ENCODE results near the gene CCDC91.

The CCDC91 gene

GRCh38 chr12:28512406-28512805 lies 322.1 kb downstream of the CCDC91 start:
- TF ChIP-seq, protein P1, sequence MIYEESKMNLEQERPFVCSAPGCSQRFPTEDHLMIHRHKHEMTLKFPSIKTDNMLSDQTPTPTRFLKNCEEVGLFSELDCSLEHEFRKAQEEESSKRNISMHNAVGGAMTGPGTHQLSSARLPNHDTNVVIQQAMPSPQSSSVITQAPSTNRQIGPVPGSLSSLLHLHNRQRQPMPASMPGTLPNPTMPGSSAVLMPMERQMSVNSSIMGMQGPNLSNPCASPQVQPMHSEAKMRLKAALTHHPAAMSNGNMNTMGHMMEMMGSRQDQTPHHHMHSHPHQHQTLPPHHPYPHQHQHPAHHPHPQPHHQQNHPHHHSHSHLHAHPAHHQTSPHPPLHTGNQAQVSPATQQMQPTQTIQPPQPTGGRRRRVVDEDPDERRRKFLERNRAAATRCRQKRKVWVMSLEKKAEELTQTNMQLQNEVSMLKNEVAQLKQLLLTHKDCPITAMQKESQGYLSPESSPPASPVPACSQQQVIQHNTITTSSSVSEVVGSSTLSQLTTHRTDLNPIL (CRISPR knock-in tag; IDR thresholded peaks at IDR 0.05; ENCODE audit: low read depth), result no peak
- no peak for TF ChIP-seq CSDC2 (CRISPR knock-in tag; IDR thresholded peaks at IDR 0.05)
- no peak for TF ChIP-seq ESRRG (CRISPR knock-in tag; IDR thresholded peaks at IDR 0.05)
- no peak for TF ChIP-seq BACH2 (CRISPR knock-in tag; IDR thresholded peaks at IDR 0.05; ENCODE audit: borderline replicate concordance)
- no peak for TF ChIP-seq ZNF8 (CRISPR knock-in tag; IDR thresholded peaks at IDR 0.05)
- TF ChIP-seq OSR1 (CRISPR knock-in tag; IDR thresholded peaks at IDR 0.05), result no peak
- no peak for TF ChIP-seq CSRNP3 (CRISPR knock-in tag; IDR thresholded peaks at IDR 0.05)
- TF ChIP-seq ZFP3 (CRISPR knock-in tag; IDR thresholded peaks at IDR 0.05), result no peak
- TF ChIP-seq ZNF565 (CRISPR knock-in tag; conservative IDR thresholded peaks at IDR 0.05; ENCODE audit: low read depth), result no peak
- no peak for TF ChIP-seq PPARA (CRISPR knock-in tag; IDR thresholded peaks at IDR 0.05; ENCODE audit: borderline replicate concordance)
- TF ChIP-seq POU6F1 (CRISPR knock-in tag; IDR thresholded peaks at IDR 0.05; ENCODE audit: borderline replicate concordance, low read depth), result no peak
- TF ChIP-seq, protein P2, sequence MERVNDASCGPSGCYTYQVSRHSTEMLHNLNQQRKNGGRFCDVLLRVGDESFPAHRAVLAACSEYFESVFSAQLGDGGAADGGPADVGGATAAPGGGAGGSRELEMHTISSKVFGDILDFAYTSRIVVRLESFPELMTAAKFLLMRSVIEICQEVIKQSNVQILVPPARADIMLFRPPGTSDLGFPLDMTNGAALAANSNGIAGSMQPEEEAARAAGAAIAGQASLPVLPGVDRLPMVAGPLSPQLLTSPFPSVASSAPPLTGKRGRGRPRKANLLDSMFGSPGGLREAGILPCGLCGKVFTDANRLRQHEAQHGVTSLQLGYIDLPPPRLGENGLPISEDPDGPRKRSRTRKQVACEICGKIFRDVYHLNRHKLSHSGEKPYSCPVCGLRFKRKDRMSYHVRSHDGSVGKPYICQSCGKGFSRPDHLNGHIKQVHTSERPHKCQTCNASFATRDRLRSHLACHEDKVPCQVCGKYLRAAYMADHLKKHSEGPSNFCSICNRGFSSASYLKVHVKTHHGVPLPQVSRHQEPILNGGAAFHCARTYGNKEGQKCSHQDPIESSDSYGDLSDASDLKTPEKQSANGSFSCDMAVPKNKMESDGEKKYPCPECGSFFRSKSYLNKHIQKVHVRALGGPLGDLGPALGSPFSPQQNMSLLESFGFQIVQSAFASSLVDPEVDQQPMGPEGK (CRISPR knock-in tag; IDR thresholded peaks at IDR 0.05; ENCODE audit: borderline replicate concordance), result no peak
- TF ChIP-seq ZC3H10 (CRISPR knock-in tag; IDR thresholded peaks at IDR 0.05), result no peak
- TF ChIP-seq TOX (CRISPR knock-in tag; IDR thresholded peaks at IDR 0.05; ENCODE audit: borderline replicate concordance), result no peak
- TF ChIP-seq, protein P3, sequence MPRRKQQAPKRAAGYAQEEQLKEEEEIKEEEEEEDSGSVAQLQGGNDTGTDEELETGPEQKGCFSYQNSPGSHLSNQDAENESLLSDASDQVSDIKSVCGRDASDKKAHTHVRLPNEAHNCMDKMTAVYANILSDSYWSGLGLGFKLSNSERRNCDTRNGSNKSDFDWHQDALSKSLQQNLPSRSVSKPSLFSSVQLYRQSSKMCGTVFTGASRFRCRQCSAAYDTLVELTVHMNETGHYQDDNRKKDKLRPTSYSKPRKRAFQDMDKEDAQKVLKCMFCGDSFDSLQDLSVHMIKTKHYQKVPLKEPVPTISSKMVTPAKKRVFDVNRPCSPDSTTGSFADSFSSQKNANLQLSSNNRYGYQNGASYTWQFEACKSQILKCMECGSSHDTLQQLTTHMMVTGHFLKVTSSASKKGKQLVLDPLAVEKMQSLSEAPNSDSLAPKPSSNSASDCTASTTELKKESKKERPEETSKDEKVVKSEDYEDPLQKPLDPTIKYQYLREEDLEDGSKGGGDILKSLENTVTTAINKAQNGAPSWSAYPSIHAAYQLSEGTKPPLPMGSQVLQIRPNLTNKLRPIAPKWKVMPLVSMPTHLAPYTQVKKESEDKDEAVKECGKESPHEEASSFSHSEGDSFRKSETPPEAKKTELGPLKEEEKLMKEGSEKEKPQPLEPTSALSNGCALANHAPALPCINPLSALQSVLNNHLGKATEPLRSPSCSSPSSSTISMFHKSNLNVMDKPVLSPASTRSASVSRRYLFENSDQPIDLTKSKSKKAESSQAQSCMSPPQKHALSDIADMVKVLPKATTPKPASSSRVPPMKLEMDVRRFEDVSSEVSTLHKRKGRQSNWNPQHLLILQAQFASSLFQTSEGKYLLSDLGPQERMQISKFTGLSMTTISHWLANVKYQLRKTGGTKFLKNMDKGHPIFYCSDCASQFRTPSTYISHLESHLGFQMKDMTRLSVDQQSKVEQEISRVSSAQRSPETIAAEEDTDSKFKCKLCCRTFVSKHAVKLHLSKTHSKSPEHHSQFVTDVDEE (CRISPR knock-in tag; IDR thresholded peaks at IDR 0.05), result no peak
- TF ChIP-seq ISL1 (CRISPR knock-in tag; IDR thresholded peaks at IDR 0.05), result no peak
- TF ChIP-seq ZFP30 (CRISPR knock-in tag; IDR thresholded peaks at IDR 0.05), result no peak
- TF ChIP-seq SNAI2 (CRISPR knock-in tag; IDR thresholded peaks at IDR 0.05), result no peak
- no peak for ATAC-seq

GRCh38 chr12:28512876-28513275 lies 322.6 kb downstream of the CCDC91 start:
- no peak for TF ChIP-seq ISL1 (CRISPR knock-in tag; IDR thresholded peaks at IDR 0.05)
- TF ChIP-seq SNAI2 (CRISPR knock-in tag; IDR thresholded peaks at IDR 0.05), result no peak
- TF ChIP-seq ARNTL (CRISPR knock-in tag; IDR thresholded peaks at IDR 0.05; ENCODE audit: borderline replicate concordance, low read depth), result no peak
- TF ChIP-seq ZFP3 (CRISPR knock-in tag; IDR thresholded peaks at IDR 0.05), result no peak
- TF ChIP-seq POU6F1 (CRISPR knock-in tag; IDR thresholded peaks at IDR 0.05; ENCODE audit: borderline replicate concordance, low read depth), result no peak
- no peak for TF ChIP-seq ESRRG (CRISPR knock-in tag; IDR thresholded peaks at IDR 0.05)
- ATAC-seq, result no peak

DNA sequence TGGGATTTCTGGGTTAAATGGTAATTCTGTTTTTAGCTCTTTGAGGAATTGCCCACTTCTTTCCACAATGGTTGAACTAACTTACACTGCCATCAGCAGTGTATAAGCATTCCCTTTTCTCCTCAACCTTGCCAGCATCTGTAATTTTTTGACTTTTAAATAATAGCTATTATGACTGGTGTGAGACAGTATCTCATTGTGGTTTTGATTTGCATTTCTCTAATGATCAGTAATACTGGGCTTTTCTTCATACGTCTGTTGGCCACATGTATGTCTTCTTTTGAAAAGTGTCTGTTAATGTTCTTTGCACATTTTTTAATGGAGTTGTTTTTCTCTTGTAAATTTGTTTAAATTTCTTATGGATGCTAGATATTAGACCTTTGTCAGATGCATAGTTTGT lies 323.7 kb downstream of the CCDC91 start:
- ATAC-seq, result no peak
- TF ChIP-seq ESRRG (CRISPR knock-in tag; IDR thresholded peaks at IDR 0.05) (no peak), POU6F1 (CRISPR knock-in tag; IDR thresholded peaks at IDR 0.05; ENCODE audit: borderline replicate concordance, low read depth) (no peak), SNAI2 (CRISPR knock-in tag; IDR thresholded peaks at IDR 0.05) (no peak), RARB (CRISPR knock-in tag; IDR thresholded peaks at IDR 0.05) (no peak), ZNF565 (CRISPR knock-in tag; conservative IDR thresholded peaks at IDR 0.05; ENCODE audit: low read depth) (no peak), ZNF70 (CRISPR knock-in tag; IDR thresholded peaks at IDR 0.05) (no peak), TOX (CRISPR knock-in tag; IDR thresholded peaks at IDR 0.05; ENCODE audit: borderline replicate concordance) (no peak), BACH2 (CRISPR knock-in tag; IDR thresholded peaks at IDR 0.05; ENCODE audit: borderline replicate concordance) (no peak), ZNF8 (CRISPR knock-in tag; IDR thresholded peaks at IDR 0.05) (no peak), PPARA (CRISPR knock-in tag; IDR thresholded peaks at IDR 0.05; ENCODE audit: borderline replicate concordance) (no peak), OSR1 (CRISPR knock-in tag; IDR thresholded peaks at IDR 0.05) (no peak), ZFP3 (CRISPR knock-in tag; IDR thresholded peaks at IDR 0.05) (no peak), TCF4 (CRISPR knock-in tag; IDR thresholded peaks at IDR 0.05; ENCODE audit: borderline replicate concordance) (no peak), GLIS3 (CRISPR knock-in tag; IDR thresholded peaks at IDR 0.05) (no peak)
- TF ChIP-seq, protein P2 (CRISPR knock-in tag; IDR thresholded peaks at IDR 0.05; ENCODE audit: borderline replicate concordance), result no peak

Measured in SK-N-SH treated with all-trans-retinoic acid at 6 μM for 48 hours (cell line).